Chondrocyte (in vitro differentiated cells): ENCODE results near the gene ARHGEF33. TPM values are rescaled to one million over a fixed set of nuclear protein-coding genes. Genes with fewer than 3 reads are reported as not detected.

Experiments
- DNase-seq: peaks from one replicate; pipeline ENCODE4 v3.0.0; 2021; ENCODE audit warnings: mixed read lengths, low spot score
- H3K27ac Mint-ChIP-seq: one replicate; pipeline ENCODE4 v1.8.0; 2021; ENCODE audit warnings: mild to moderate bottlenecking, moderate library complexity, mixed read lengths; ENCODE audit not compliant: unreplicated experiment
- H3K27me3 Mint-ChIP-seq: 2 replicates; pipeline ENCODE4 v1.8.0; 2021; ENCODE audit warnings: low read depth, mixed read lengths
- H3K36me3 Mint-ChIP-seq: 2 replicates; pipeline ENCODE4 v1.8.0; 2021; ENCODE audit warnings: low read depth, mixed read lengths
- H3K4me1 Mint-ChIP-seq: 2 replicates; pipeline ENCODE4 v1.8.0; 2021; ENCODE audit warnings: low read depth, mild to moderate bottlenecking, mixed read lengths
- H3K4me3 Mint-ChIP-seq: one replicate; pipeline ENCODE4 v1.8.0; 2021; ENCODE audit warnings: mild to moderate bottlenecking, moderate library complexity, mixed read lengths; ENCODE audit not compliant: unreplicated experiment
- H3K9me3 Mint-ChIP-seq: 2 replicates; pipeline ENCODE4 v1.8.0; 2021; ENCODE audit warnings: low read depth, mixed read lengths
- CTCF ChIP-seq: fragments of 200-600 bp; sonication (generic); IDR thresholded peaks from 2 replicates; pipeline ENCODE4 v1.5.0; 2021; ENCODE audit warnings: antibody characterized with exemption, mild to moderate bottlenecking, moderate library complexity
- total RNA-seq: library from RNA; stranded (reverse); gene quantifications from 3 replicates; pipeline ENCODE4 v1.2.1, GENCODE V29; 2021

The ARHGEF33 gene
- total RNA-seq, 1 donor from 2014 or later, result 0.87 TPM

DNA sequence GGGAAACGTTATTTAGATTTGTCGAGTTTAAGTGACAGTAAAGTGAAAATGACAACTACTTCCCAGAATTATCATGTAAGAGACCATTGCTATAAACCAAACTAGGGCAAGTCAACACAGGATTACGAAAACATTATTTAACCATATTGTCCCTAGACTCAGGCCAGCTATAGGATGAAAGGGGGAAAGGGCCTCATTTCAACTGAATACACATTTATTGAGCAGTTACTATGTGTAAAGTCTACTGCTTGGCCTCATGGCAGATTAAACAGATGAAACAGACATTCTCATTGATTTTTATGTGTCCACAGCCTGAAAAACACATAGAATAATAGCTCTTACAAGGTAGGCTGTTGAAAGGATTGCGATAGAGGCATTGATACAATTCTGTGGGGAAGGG, 32.7 kb downstream of the ARHGEF33 start:
- Mint-ChIP-seq H3K4me1 (no peaks in the 10 kb centered on the region), H3K27me3 (peaks cover 2% of the 10 kb centered on the region), H3K36me3 (peaks cover 1% of the 10 kb centered on the region), H3K9me3 (no peaks in the 10 kb centered on the region), H3K27ac (no peak overlapping the region), H3K4me3 (no peak overlapping the region)
- TF ChIP-seq CTCF, result no peak
- no peak for DNase-seq

- Mint-ChIP-seq H3K4me3 (no peak overlapping the region), H3K9me3 (no peaks in the 10 kb centered on the region), H3K4me1 (no peaks in the 10 kb centered on the region), H3K27ac (no peak overlapping the region), H3K36me3 (peaks cover 1% of the 10 kb centered on the region), H3K27me3 (peaks cover 2% of the 10 kb centered on the region)
- TF ChIP-seq CTCF, result no peak
- DNase-seq, result no peak
Observed at GRCh38 chr2:38922902-38923301, 33.2 kb downstream of the ARHGEF33 start.

DNA sequence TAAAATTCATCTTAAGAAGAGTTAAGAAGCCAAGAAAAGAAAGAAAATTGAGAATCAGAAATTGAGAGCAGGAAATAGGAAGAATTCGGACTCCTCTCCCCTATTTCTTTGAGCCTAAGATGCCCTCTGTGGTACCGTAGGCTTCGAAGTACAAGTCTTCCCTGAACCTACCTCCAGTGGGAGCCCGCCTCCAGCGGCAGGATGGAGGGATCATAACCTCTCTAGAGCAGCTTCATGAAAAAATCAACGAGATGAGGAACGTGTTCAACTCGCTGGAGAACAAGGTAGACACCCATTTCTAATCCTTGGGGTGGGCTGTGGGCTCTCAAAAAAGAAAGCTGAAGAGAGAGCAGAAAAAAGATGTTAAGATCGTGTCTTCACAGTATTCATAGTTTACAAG, 36.3 kb downstream of the ARHGEF33 start:
- no peak for TF ChIP-seq CTCF
- H3K9me3 Mint-ChIP-seq, result no peaks in the 10 kb centered on the region
- H3K27ac Mint-ChIP-seq, result no peak overlapping the region
- peaks cover 2% of the 10 kb centered on the region for H3K27me3 Mint-ChIP-seq
- H3K36me3 Mint-ChIP-seq, result peaks cover 1% of the 10 kb centered on the region
- DNase-seq, result no peak
- no peak overlapping the region for H3K4me3 Mint-ChIP-seq
- no peaks in the 10 kb centered on the region for H3K4me1 Mint-ChIP-seq

DNA sequence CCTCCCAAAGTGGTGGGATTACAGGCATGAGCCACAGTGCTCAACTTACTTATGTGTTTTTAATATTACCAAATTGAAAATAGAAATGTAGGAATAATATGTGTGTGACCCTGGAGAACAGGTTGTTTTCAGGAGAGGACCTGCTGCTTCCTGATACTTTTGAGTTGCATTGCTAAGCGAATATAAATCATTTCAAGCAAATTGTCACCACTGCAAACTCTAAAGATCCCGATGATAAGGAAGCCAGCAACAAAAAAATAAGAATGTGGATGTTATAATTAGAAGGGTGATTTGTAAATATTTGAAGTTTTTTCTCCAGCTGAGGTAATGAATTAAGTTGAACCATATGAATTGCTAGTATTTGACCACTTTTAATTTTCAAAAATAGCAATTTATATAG, 40.9 kb downstream of the ARHGEF33 start:
- no peak overlapping the region for H3K27ac Mint-ChIP-seq
- no peak overlapping the region for H3K4me3 Mint-ChIP-seq
- peaks cover 6% of the 10 kb centered on the region for H3K4me1 Mint-ChIP-seq

DNA sequence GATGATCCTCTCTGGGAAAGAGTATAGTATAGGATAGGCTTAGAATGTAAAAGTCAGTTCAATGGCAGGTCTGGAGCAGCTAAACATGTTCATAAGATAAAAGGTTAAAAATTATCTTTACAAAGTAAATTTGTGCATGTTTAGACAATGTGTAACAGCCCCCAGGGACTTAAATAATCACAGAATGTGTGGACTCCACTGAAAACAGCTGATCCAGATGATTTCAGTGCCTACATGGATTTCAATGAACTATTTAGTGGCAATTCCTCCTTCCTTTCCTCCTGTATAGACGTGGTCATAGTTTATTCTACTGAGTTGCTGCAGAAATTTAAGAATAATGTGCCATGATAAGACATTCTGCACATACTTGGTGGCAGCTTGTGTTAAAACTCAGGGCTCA, 42.9 kb downstream of the ARHGEF33 start:
- Mint-ChIP-seq H3K4me3 (no peak overlapping the region), H3K27ac (no peak overlapping the region), H3K9me3 (no peaks in the 10 kb centered on the region), H3K27me3 (no peaks in the 10 kb centered on the region), H3K36me3 (no peaks in the 10 kb centered on the region), H3K4me1 (peaks cover 10% of the 10 kb centered on the region)
- DNase-seq, result no peak
- TF ChIP-seq CTCF, result no peak

More for the DNA sequence above, 40.9 kb downstream of the ARHGEF33 start:
- no peaks in the 10 kb centered on the region for H3K9me3 Mint-ChIP-seq
- H3K27me3 Mint-ChIP-seq, result peaks cover 2% of the 10 kb centered on the region
- peaks cover 1% of the 10 kb centered on the region for H3K36me3 Mint-ChIP-seq
- no peak for TF ChIP-seq CTCF
- DNase-seq, result no peak
